ENCODE measurements around the gene PHF11.

PHF11 gene

GRCh38 chr13:49499889-49500660 is 4.3 kb downstream of the PHF11 start:
- no peak for DNase-seq

- no peak for DNase-seq
Measured at GRCh38 chr13:49502954-49503353, 7.2 kb downstream of the PHF11 start.

GRCh38 chr13:49503951-49504350 is 8.2 kb downstream of the PHF11 start:
- DNase-seq: no peak

- DNase-seq: no peak
Measured at GRCh38 chr13:49512578-49512977, 16.8 kb downstream of the PHF11 start.

GRCh38 chr13:49516467-49516866 is 20.7 kb downstream of the PHF11 start:
- DNase-seq: no peak

GRCh38 chr13:49517461-49517860 is 21.7 kb downstream of the PHF11 start:
- DNase-seq: no peak

- DNase-seq: no peak
Measured at GRCh38 chr13:49521224-49521623, 25.5 kb downstream of the PHF11 start.

- no peak for DNase-seq
Measured at GRCh38 chr13:49524740-49525501, 29.2 kb downstream of the PHF11 start.

GRCh38 chr13:49527123-49527522 is 31.4 kb downstream of the PHF11 start:
- DNase-seq: no peak

- DNase-seq: no peak
Measured at GRCh38 chr13:49528161-49528560, 32.4 kb downstream of the PHF11 start.

GRCh38 chr13:49530457-49530856 is 34.7 kb downstream of the PHF11 start:
- no peak for DNase-seq

GRCh38 chr13:49532593-49532992 is 36.8 kb downstream of the PHF11 start:
- DNase-seq: no peak

- DNase-seq: no peak
Measured at GRCh38 chr13:49533011-49533410, 37.3 kb downstream of the PHF11 start.

- DNase-seq: no peak
Measured at GRCh38 chr13:49533591-49534269, 38.0 kb downstream of the PHF11 start.

GRCh38 chr13:49536144-49536873 is 40.6 kb downstream of the PHF11 start:
- DNase-seq: no peak

- no peak for DNase-seq
Measured at GRCh38 chr13:49538404-49538803, 42.7 kb downstream of the PHF11 start.

- DNase-seq: no peak
Measured at GRCh38 chr13:49539313-49539712, 43.6 kb downstream of the PHF11 start.

- no peak for DNase-seq
Measured at GRCh38 chr13:49539746-49540145, 44.0 kb downstream of the PHF11 start.

- DNase-seq: no peak
Measured at GRCh38 chr13:49540552-49540951, 44.8 kb downstream of the PHF11 start.

GRCh38 chr13:49543656-49544055 is 47.9 kb downstream of the PHF11 start:
- DNase-seq: no peak

- DNase-seq: no peak
Measured at GRCh38 chr13:49545661-49546060, 49.9 kb downstream of the PHF11 start.

GRCh38 chr13:49546561-49546960 is 50.8 kb downstream of the PHF11 start:
- DNase-seq: no peak

- no peak for DNase-seq
Measured at GRCh38 chr13:49549289-49549688, 53.5 kb downstream of the PHF11 start.

Data from NCI-H2081 treated with DMSO at 0.1 percent for 48 hours (cell line).